ENCODE data around the gene SCGB3A2.
"Not testable (repeated sequence)": the region's sequence is repeated elsewhere in the genome, so short reads cannot be mapped to it uniquely, and the experiment has no call there.

The SCGB3A2 gene

GRCh38 chr5:147874118-147874875, 4.2 kb upstream of the SCGB3A2 start:
- not testable (repeated sequence) for H3K4me3 Mint-ChIP-seq; ATAC-seq (ENCODE audit: low read depth); H3K36me3 Mint-ChIP-seq; H3K9me3 Mint-ChIP-seq; H3K27me3 Mint-ChIP-seq; DNase-seq (ENCODE audit: low spot score in 2 of 2); H3K4me1 Mint-ChIP-seq; H3K27ac Mint-ChIP-seq

DNA sequence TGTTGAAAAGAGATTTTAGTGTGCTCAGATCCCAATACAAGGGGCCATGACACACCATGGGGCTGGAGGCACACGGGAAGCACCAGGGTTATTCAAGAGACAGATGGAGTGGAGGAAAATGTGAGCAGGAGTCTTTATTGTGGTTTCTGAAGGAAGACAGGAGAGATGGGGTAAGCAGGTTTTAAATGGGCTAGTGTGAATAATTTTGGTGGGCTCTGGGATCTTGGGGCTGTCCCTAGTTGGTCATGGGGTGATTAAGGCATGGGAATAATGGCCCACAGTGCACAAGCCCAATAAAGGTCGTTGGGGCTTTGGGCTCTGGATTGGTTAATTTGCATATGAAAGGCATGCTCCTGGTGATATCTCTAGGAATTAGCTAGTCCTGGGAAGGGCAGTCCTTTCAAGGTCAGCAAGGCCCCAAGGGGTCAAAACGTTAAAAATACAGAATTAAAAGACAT, 3.6 kb upstream of the SCGB3A2 start:
- no peak overlapping the region for H3K27ac Mint-ChIP-seq
- no peaks in the 10 kb centered on the region for H3K4me1 Mint-ChIP-seq
- H3K4me3 Mint-ChIP-seq, result no peak overlapping the region

DNA sequence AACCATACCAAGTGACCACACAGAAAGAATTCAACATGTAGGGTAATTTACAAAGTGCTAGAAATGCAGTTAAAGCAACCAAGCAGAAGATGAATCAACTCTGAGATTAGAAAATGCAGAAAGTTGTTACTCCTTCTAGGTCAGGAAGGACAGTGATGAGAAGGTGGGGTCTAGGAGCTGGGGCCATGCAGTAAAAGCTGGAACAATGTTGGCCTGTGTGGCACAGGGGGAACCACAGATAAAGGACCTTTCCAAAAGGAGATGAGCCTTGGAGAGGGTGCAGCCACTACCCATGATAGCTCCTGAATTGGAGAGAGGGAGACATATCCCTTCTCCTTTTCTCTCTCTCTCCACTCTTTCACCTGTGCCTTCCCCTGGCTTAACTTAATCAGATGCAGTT, 2.4 kb upstream of the SCGB3A2 start:
- no peak for DNase-seq (ENCODE audit: low spot score in 2 of 2)
- no peaks in the 10 kb centered on the region for H3K36me3 Mint-ChIP-seq
- ATAC-seq (ENCODE audit: low read depth), result no peak
- H3K27me3 Mint-ChIP-seq, result peaks cover 3% of the 10 kb centered on the region
- H3K9me3 Mint-ChIP-seq, result peaks cover 3% of the 10 kb centered on the region
- H3K4me3 Mint-ChIP-seq, result no peak overlapping the region
- H3K4me1 Mint-ChIP-seq, result no peaks in the 10 kb centered on the region
- H3K27ac Mint-ChIP-seq, result no peak overlapping the region

More for the DNA sequence above, 3.6 kb upstream of the SCGB3A2 start:
- H3K27me3 Mint-ChIP-seq, result no peaks in the 10 kb centered on the region
- H3K9me3 Mint-ChIP-seq, result peaks cover 4% of the 10 kb centered on the region
- DNase-seq (ENCODE audit: low spot score in 2 of 2), result no peak
- no peak for ATAC-seq (ENCODE audit: low read depth)
- no peaks in the 10 kb centered on the region for H3K36me3 Mint-ChIP-seq

DNA sequence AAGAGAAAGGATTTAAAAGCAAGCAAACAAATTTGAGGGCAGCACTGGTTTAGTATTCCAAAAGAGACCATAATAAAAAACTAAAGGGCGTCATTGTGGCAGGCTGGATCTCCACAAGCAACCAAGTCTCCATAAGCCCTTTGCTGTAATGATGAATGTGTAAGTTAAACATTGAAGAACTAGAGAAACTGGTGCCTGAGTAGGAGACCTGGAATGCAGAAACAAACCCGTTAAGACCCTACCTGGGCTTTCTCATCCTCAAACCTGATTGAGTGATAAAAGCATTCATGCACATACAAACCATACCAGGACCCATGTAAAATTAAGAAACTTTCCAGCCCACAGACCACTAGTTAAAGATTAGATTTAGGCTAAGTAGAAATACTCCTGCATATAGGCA, 1.9 kb upstream of the SCGB3A2 start:
- no peak for DNase-seq (ENCODE audit: low spot score in 2 of 2)
- Mint-ChIP-seq H3K4me1 (no peaks in the 10 kb centered on the region), H3K9me3 (peaks cover 3% of the 10 kb centered on the region), H3K36me3 (no peaks in the 10 kb centered on the region), H3K27ac (no peak overlapping the region), H3K4me3 (no peak overlapping the region), H3K27me3 (peaks cover 3% of the 10 kb centered on the region)
- ATAC-seq (ENCODE audit: low read depth), result no peak

GRCh38 chr5:147879784-147880183, 1.3 kb downstream of the SCGB3A2 start:
- no peaks in the 10 kb centered on the region for H3K36me3 Mint-ChIP-seq
- no peak for ATAC-seq (ENCODE audit: low read depth)
- H3K4me1 Mint-ChIP-seq, result no peaks in the 10 kb centered on the region
- H3K4me3 Mint-ChIP-seq, result no peak overlapping the region
- H3K27me3 Mint-ChIP-seq, result peaks cover 3% of the 10 kb centered on the region
- no peak overlapping the region for H3K27ac Mint-ChIP-seq
- DNase-seq (ENCODE audit: low spot score in 2 of 2), result no peak
- H3K9me3 Mint-ChIP-seq, result no peaks in the 10 kb centered on the region

DNA sequence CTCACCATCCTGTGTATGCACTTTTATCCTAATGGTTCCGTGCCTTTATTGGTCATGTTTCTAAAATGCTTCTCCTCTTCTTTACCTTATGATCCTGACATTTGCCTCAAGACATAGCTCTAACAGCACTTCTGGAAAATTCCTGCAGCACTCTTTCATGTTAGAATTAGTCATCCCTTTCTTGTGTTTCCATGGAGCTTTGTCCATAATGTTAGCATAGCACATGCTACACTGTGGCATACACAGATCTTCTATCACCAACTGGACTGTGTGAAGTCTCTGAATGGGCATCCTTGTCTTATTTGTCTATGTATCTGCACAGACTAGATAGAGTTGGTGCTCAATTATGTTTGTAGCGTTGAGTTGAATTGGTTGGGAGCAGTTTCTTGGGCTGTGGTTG, 2.0 kb downstream of the SCGB3A2 start:
- H3K4me1 Mint-ChIP-seq, result no peaks in the 10 kb centered on the region
- no peaks in the 10 kb centered on the region for H3K36me3 Mint-ChIP-seq
- H3K9me3 Mint-ChIP-seq, result no peaks in the 10 kb centered on the region
- H3K27me3 Mint-ChIP-seq, result peaks cover 5% of the 10 kb centered on the region
- ATAC-seq (ENCODE audit: low read depth) (no peak), DNase-seq (ENCODE audit: low spot score in 2 of 2) (no peak)
- H3K4me3 Mint-ChIP-seq, result no peak overlapping the region
- H3K27ac Mint-ChIP-seq, result no peak overlapping the region

GRCh38 chr5:147882586-147883313, 4.2 kb downstream of the SCGB3A2 start:
- Mint-ChIP-seq H3K4me3 (no peak overlapping the region), H3K36me3 (no peaks in the 10 kb centered on the region), H3K9me3 (no peaks in the 10 kb centered on the region), H3K27me3 (peaks cover 5% of the 10 kb centered on the region), H3K4me1 (no peaks in the 10 kb centered on the region), H3K27ac (no peak overlapping the region)
- ATAC-seq (ENCODE audit: low read depth), result no peak
- DNase-seq (ENCODE audit: low spot score in 2 of 2), result no peak

DNA sequence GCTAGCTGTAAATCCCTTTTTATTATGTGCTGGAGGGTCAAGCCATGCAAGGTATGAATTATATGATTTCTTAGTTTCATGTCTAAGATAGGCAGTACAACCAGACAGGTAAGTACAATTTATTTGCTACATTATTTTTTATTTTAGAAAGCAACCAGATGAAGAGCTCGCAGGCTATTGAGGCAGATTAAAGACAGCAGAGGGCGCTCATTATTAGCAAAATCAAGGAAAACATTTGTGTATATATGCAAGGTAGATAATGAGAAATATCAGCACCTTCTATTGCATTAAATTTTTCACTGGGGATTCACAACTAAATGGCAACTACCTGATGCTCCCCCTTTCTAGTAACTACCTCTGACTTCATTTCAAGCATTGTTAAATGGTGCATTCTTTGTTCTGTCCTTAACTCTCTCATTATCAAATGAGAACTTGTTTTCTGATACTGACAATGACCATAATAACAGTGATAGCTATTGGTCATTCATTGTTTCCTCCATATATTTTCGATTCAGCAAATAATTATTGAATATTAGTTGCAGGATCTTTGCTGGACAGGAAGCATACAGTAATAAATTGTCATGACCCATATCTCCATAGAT, 8.6 kb downstream of the SCGB3A2 start:
- H3K36me3 Mint-ChIP-seq, result no peaks in the 10 kb centered on the region
- no peaks in the 10 kb centered on the region for H3K4me1 Mint-ChIP-seq
- DNase-seq (ENCODE audit: low spot score in 2 of 2), result no peak
- ATAC-seq (ENCODE audit: low read depth), result no peak
- no peak overlapping the region for H3K27ac Mint-ChIP-seq
- peaks cover 6% of the 10 kb centered on the region for H3K27me3 Mint-ChIP-seq
- peaks cover 2% of the 10 kb centered on the region for H3K9me3 Mint-ChIP-seq
- no peak overlapping the region for H3K4me3 Mint-ChIP-seq

DNA sequence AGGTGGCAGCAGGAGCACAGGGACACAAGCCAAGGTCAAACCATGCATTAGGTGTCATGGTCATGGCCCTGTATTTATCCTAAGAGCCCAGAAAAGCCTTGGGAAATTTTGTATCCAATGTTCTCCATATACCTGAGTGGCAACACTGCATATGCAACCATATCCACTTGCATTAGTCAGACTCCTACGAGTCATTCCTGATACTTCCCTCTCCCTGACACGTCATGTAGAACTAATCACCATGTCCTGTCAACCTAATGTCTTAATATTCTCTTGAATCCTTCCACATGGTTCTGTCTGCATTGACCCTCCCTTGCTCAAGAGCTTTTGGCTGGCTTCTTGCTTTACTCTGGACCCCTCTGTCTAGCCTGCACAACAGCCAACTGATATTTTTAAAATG, 9.4 kb downstream of the SCGB3A2 start:
- peaks cover 6% of the 10 kb centered on the region for H3K27me3 Mint-ChIP-seq
- peaks cover 2% of the 10 kb centered on the region for H3K9me3 Mint-ChIP-seq
- no peaks in the 10 kb centered on the region for H3K4me1 Mint-ChIP-seq
- no peaks in the 10 kb centered on the region for H3K36me3 Mint-ChIP-seq
- no peak overlapping the region for H3K4me3 Mint-ChIP-seq
- no peak overlapping the region for H3K27ac Mint-ChIP-seq
- DNase-seq (ENCODE audit: low spot score in 2 of 2) (no peak), ATAC-seq (ENCODE audit: low read depth) (no peak)

- H3K4me1 Mint-ChIP-seq, result no peaks in the 10 kb centered on the region
- no peak overlapping the region for H3K4me3 Mint-ChIP-seq
- peaks cover 2% of the 10 kb centered on the region for H3K9me3 Mint-ChIP-seq
- H3K27ac Mint-ChIP-seq, result no peak overlapping the region
- DNase-seq (ENCODE audit: low spot score in 2 of 2) (no peak), ATAC-seq (ENCODE audit: low read depth) (no peak)
- peaks cover 9% of the 10 kb centered on the region for H3K27me3 Mint-ChIP-seq
- no peaks in the 10 kb centered on the region for H3K36me3 Mint-ChIP-seq
These were observed 14.3 kb downstream of the SCGB3A2 start for GRCh38 chr5:147892696-147893296.

DNA sequence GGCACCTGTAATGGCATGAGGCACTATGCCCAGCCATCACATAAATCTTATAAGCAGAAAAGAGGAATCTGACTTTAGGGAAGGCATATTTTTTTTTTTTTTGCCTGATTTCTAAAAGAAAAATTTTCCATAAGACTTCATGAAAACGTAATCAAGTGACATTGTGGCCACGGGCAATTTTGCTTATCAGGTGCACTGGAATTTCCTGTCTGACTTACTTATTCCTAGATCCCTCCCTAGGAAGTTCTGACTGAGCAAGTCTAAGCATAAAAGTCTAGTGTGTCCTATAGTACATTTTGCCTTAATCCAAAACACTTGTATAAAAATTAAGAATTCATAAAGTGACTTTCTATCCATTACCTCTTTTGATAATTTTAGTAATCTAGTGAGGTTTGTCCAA, 15.3 kb downstream of the SCGB3A2 start:
- Mint-ChIP-seq H3K4me3 (no peak overlapping the region), H3K27me3 (peaks cover 6% of the 10 kb centered on the region), H3K4me1 (no peaks in the 10 kb centered on the region), H3K27ac (no peak overlapping the region), H3K9me3 (peaks cover 2% of the 10 kb centered on the region), H3K36me3 (no peaks in the 10 kb centered on the region)
- DNase-seq (ENCODE audit: low spot score in 2 of 2) (no peak), ATAC-seq (ENCODE audit: low read depth) (no peak)

DNA sequence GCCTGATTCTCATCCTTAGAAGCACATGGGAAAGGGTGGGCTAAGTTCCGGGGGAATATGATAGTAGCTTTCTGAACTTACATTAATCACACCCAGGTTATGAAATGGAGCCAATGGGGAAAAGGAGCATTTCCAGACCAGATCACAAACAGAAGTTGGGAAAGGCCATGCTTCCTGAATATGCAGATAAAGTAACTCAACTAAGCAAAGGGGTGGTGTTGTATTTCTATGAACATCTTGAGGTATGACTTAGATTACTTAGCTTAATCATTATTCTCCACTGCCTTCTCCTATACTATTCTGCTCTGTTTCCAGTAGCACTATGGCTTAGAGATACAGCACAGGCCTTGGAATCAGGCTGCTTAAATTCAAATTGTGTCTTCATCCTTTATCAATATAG, 17.4 kb downstream of the SCGB3A2 start:
- H3K27me3 Mint-ChIP-seq, result peaks cover 4% of the 10 kb centered on the region
- peaks cover 1% of the 10 kb centered on the region for H3K9me3 Mint-ChIP-seq
- H3K4me3 Mint-ChIP-seq, result no peak overlapping the region
- DNase-seq (ENCODE audit: low spot score in 2 of 2), result no peak
- H3K27ac Mint-ChIP-seq, result no peak overlapping the region
- no peaks in the 10 kb centered on the region for H3K36me3 Mint-ChIP-seq
- ATAC-seq (ENCODE audit: low read depth), result no peak
- no peaks in the 10 kb centered on the region for H3K4me1 Mint-ChIP-seq

GRCh38 chr5:147898875-147899401, 20.4 kb downstream of the SCGB3A2 start:
- peaks cover 1% of the 10 kb centered on the region for H3K9me3 Mint-ChIP-seq
- ATAC-seq (ENCODE audit: low read depth), result no peak
- H3K4me1 Mint-ChIP-seq, result no peaks in the 10 kb centered on the region
- H3K4me3 Mint-ChIP-seq, result no peak overlapping the region
- no peaks in the 10 kb centered on the region for H3K36me3 Mint-ChIP-seq
- DNase-seq (ENCODE audit: low spot score in 2 of 2), result no peak
- peaks cover 4% of the 10 kb centered on the region for H3K27me3 Mint-ChIP-seq
- H3K27ac Mint-ChIP-seq, result no peak overlapping the region

DNA sequence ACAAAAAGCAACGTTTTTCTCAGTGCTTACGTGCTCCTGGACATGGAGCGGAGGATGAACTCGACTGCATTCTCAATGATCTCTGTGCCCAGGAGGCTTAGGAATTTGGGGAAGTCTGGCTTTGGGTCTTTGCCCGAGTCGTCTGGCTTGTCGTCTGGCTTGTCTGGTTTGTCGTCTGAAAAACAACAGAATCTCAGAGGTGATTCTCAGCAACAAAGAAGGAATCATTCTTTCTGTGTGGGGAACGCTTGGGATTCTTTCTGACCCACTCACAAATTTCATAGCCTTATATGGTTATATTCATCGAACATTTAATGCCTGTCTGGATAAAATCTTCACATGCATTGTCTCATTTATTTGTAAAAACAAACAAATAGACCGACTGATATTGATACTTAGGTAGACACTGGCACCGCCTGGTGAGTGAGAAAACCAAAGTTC, 23.1 kb downstream of the SCGB3A2 start:
- H3K36me3 Mint-ChIP-seq, result no peaks in the 10 kb centered on the region
- no peak overlapping the region for H3K4me3 Mint-ChIP-seq

More for the DNA sequence above, 23.1 kb downstream of the SCGB3A2 start:
- Mint-ChIP-seq H3K4me1 (no peaks in the 10 kb centered on the region), H3K27me3 (no peaks in the 10 kb centered on the region), H3K27ac (no peak overlapping the region), H3K9me3 (peaks cover 1% of the 10 kb centered on the region)
- no peak for DNase-seq (ENCODE audit: low spot score in 2 of 2)
- ATAC-seq (ENCODE audit: low read depth), result no peak

All from memory B cell (primary cell).